ENCODE data around the gene NR2C2AP.

Gene NR2C2AP

DNA sequence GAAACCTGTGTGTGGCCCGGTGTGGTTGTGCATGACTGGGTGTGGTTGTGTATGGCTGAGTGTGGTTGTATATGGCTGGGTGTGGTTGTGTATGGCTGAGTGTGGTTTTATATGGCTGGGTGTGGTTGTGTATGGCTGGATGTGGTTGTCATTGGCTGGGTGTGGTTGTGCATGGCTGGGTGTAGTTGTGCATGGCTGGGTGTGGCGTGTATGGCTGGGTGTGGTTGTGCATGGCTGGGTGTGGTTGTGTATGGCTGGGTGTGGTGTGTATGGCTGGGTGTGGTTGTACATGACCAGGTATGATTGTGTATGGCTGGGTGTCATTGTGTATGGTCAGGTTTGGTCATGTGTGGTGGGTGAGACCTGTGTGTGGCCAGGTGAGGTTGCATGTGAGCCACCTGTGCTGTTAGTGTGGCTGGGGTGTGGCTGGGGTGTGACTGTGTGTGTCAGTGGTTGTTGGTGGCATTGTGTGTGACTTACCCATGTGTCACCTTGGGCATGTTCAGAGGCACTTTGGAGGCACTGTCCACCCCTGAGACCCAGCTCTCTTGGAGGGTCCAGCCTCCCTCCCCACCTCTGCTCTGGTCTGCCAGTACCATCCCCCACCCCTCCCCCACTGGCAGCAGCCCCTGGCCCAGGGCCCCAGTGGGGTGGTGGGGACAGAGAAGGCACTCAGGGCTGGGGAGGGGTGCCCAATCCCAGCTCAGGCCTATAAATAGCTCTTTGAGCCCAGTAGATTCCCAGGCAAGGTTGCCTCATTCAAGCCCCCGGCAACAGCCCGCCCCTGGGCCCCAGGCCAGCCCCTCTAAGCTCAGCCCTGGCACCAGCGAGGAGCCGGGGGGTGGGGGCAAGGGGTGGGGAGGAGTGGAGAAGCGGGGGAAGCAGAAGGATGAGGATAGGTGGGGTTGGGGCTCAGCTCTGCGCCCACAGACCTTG lies 4.7 kb upstream of the NR2C2AP start:
- no peak overlapping the region for H3K27ac Mint-ChIP-seq
- ATAC-seq, result no peak
- no peaks in the 10 kb centered on the region for H3K9me3 Mint-ChIP-seq
- H3K27me3 Mint-ChIP-seq, result peaks cover 23% of the 10 kb centered on the region
- no peak for DNase-seq
- H3K4me3 Mint-ChIP-seq, result no peak overlapping the region
- peaks cover 19% of the 10 kb centered on the region for H3K4me1 Mint-ChIP-seq
- peaks cover 4% of the 10 kb centered on the region for H3K36me3 Mint-ChIP-seq (ENCODE audit: low read depth)

DNA sequence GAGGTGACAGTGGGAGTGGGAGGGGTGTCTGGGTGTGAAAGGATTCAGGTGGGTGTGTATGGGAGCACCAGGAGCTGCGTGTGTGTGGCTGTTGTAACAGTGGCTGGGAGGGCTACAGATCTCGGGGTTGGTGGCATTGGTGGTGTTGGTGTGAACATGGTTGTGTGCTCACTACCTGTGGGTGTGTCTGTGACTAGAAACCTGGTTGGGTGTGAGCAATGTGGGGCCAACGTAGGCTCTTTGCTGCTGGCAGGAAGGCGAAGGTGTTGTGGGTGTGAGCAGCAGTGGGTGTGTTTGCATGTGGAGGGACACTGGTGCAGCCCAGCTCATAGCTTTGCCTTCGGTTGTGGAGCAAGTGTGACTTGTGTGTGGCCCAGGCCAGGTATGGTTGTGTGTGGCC lies 3.7 kb upstream of the NR2C2AP start:
- Mint-ChIP-seq H3K4me3 (no peak overlapping the region), H3K27me3 (peaks cover 19% of the 10 kb centered on the region), H3K36me3 (ENCODE audit: low read depth) (peaks cover 11% of the 10 kb centered on the region), H3K27ac (no peak overlapping the region), H3K9me3 (no peaks in the 10 kb centered on the region), H3K4me1 (peaks cover 28% of the 10 kb centered on the region)
- DNase-seq (no peak), ATAC-seq (no peak)

DNA sequence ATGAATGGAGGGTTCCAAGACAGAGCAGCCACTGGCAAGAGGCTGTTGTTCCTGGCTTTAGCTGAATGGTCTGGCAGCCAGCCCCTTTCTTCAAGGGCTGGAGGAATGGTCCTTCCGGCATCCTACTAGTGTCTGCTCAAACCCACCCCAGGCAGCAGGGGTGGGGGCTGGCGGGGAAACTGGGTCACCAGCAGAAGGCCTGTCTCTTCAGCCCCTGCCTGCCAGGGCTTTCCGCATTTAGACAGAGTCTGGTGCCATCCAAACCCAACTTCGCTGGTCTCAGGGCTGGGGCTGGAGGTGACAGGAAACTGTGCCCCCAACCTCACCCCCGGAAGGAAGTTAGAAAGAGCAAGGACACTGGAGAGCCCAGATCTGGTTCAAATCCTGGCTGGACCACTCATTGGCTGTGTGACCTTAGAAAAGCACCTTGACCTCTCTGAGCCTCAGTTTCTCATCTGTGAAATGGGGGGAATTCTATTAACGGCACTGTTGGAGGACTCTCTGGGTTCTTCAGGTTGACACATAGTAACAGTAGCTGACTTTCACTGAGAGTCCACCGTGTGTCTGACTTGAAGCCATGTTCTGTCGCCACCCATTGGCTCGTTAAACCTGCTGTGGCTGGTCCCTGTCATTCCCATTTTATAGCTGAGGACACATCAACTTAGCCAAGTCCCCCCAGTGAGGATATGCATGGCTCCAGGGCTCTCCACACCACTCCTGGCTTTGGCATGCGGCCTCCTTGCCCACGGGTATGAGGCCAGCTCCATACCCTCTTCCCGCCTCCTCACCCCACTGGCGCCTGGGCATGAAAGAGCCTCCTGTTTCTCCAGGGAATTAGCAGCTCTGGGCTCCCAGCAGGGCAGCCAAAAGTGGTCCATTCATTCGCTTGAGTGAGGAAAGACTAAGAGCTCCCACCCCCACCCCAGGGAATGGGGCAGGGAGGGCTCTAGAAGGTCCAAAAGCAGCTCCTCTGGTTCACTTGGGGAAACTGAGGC lies 2.5 kb upstream of the NR2C2AP start:
- Mint-ChIP-seq H3K4me1 (peaks cover 34% of the 10 kb centered on the region), H3K9me3 (no peaks in the 10 kb centered on the region), H3K36me3 (ENCODE audit: low read depth) (peaks cover 11% of the 10 kb centered on the region), H3K27ac (no peak overlapping the region), H3K4me3 (no peak overlapping the region), H3K27me3 (peaks cover 11% of the 10 kb centered on the region)
- no peak for DNase-seq
- no peak for ATAC-seq

DNA sequence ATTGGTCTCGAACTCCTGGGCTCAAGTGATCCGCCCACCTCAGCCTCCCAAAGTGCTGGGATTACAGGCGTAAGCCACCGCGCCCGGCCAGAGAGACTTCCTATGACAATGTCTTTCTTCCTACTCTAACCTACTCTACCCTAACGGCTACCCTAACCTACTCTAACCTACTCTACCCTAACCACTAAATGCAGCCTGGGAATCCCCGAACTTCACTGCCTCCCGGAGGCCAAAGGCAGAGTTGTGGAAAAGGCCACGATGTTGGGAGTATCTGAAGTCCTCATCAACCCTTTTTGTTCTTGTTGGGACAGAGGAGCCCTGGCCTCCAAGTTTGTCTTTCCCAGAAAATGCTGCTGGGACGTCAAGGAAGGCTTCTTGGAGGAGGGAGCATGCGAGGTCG lies 967 bp upstream of the NR2C2AP start:
- ATAC-seq (no peak), DNase-seq (no peak)
- peaks cover 3% of the 10 kb centered on the region for H3K27me3 Mint-ChIP-seq
- peak overlapping the region; percentile 18 for H3K27ac Mint-ChIP-seq
- H3K4me1 Mint-ChIP-seq, result peaks cover 34% of the 10 kb centered on the region
- H3K36me3 Mint-ChIP-seq (ENCODE audit: low read depth), result peaks cover 11% of the 10 kb centered on the region
- H3K4me3 Mint-ChIP-seq, result peak overlapping the region; percentile 54
- no peaks in the 10 kb centered on the region for H3K9me3 Mint-ChIP-seq

DNA sequence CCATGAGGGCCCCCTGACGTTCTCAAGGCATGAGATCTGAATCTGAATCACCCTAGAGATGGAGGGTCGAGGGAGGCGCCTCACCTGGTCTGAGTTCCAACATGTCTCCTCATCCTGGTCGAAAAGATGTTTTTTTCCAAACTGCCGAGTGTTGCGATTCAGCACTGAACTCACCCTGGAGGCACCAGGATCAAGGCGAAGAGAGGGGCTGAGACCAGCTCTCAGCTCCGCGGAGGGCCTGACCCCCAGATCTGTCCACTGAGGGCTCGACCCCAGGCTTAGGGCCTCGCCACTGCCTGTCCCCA lies 555 bp downstream of the NR2C2AP start:
- Mint-ChIP-seq H3K36me3 (ENCODE audit: low read depth) (peaks cover 14% of the 10 kb centered on the region), H3K4me3 (peak overlapping the region; percentile 95), H3K9me3 (no peaks in the 10 kb centered on the region), H3K27ac (peak overlapping the region; percentile 93), H3K27me3 (peaks cover 2% of the 10 kb centered on the region), H3K4me1 (peaks cover 33% of the 10 kb centered on the region)
- ATAC-seq, result peak; percentile 1
- no peak for DNase-seq

DNA sequence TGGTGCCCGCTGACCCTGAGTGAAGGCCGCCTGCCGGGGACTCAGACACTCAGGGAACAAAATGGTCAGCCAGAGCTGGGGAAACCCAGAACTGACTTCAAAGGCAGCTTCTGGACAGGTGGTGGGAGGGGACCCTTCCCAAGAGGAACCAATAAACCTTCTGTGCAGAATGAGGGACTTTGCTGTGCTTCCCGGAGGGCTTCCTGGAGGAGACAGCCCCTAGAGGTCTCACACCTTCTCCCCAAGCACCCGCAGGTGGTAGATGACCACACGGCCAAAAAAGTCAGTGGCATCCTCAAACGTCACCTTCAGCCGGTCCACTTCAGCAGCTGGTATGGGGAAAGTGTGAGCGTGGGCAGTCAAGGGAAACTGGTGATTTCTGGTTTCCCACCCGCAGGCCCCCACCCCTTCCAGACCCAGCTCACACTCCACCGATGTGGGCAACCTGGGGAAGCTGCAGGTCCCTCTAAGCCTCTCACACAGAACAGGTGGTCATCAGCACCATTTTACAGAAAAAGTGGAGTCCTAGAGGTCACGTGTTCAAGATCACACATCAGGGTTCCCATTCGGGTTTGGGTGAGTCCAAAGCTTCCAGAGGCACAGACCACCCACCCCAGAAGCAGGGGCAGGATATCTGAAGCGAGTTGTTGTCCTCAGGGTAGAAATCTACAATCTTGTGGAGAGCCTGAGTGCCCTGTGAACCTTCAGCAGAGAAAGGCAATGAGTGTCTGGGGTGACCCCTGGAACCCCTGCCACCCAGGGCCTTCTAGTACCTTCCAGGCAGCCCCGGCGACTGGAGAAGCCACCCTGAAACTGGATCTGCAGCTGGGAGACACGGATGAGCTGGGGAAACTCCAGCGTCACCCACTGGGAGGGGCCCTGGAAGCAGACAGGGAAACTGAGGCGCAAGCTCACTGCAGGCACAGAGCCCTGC lies 1.2 kb downstream of the NR2C2AP start:
- H3K4me3 Mint-ChIP-seq, result peak overlapping the region; percentile 95
- ATAC-seq (no peak), DNase-seq (no peak)
- H3K27ac Mint-ChIP-seq, result peak overlapping the region; percentile 93
- no peaks in the 10 kb centered on the region for H3K9me3 Mint-ChIP-seq
- H3K4me1 Mint-ChIP-seq, result peaks cover 26% of the 10 kb centered on the region
- H3K27me3 Mint-ChIP-seq, result peaks cover 2% of the 10 kb centered on the region
- H3K36me3 Mint-ChIP-seq (ENCODE audit: low read depth), result peaks cover 14% of the 10 kb centered on the region

DNA sequence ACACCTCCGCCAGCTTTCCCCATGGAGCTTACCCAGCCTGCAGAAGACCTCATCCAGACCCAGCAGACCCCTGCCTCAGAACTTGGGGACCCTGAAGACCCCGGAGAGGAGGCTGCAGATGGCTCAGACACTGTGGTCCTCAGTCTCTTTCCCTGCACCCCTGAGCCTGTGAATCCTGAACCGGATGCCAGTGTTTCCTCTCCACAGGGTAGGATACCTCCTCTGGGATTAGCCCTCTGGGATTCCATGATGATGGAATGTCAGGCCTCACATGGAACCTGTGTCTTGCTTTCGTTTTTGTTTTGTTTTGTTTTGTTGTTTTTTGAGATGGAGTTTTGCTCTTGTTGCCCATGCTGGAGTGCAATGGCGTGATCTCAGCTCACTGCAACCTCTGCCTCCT lies 9.3 kb downstream of the NR2C2AP start:
- Mint-ChIP-seq H3K4me3 (peak overlapping the region; percentile 97), H3K36me3 (ENCODE audit: low read depth) (peaks cover 7% of the 10 kb centered on the region), H3K27ac (no peak overlapping the region), H3K9me3 (no peaks in the 10 kb centered on the region), H3K27me3 (no peaks in the 10 kb centered on the region), H3K4me1 (peaks cover 45% of the 10 kb centered on the region)
- DNase-seq, result no peak
- ATAC-seq, result no peak

DNA sequence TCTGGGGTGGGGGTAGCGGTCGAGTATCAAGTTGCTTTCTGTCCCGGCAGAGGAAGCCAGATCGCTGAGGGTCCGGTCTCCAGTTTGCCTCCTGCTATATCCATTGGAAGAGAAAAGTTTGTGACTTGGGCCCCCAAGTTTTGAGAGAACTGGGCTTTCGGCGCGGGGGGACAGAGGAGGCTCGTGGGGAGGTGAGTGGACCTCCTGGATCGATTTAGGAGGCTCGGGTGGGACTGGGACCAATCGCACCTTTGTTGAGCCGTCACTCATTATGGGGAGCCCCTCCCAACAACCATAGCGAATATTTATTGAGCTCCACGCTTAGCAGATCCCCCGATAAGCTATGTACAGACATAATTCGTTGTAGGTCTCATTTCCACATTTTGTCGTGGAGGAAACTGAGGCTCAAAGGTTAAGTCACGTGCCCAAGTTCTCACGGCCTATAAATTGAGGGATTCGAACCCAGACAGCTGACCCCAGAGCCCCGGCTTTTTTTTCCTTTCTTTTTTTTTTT lies 10.2 kb downstream of the NR2C2AP start:
- no peaks in the 10 kb centered on the region for H3K27me3 Mint-ChIP-seq
- H3K4me1 Mint-ChIP-seq, result peaks cover 45% of the 10 kb centered on the region
- ATAC-seq (no peak), DNase-seq (no peak)
- no peaks in the 10 kb centered on the region for H3K9me3 Mint-ChIP-seq
- peaks cover 6% of the 10 kb centered on the region for H3K36me3 Mint-ChIP-seq (ENCODE audit: low read depth)
- peak overlapping the region; percentile 97 for H3K27ac Mint-ChIP-seq
- H3K4me3 Mint-ChIP-seq, result peak overlapping the region; percentile 97

DNA sequence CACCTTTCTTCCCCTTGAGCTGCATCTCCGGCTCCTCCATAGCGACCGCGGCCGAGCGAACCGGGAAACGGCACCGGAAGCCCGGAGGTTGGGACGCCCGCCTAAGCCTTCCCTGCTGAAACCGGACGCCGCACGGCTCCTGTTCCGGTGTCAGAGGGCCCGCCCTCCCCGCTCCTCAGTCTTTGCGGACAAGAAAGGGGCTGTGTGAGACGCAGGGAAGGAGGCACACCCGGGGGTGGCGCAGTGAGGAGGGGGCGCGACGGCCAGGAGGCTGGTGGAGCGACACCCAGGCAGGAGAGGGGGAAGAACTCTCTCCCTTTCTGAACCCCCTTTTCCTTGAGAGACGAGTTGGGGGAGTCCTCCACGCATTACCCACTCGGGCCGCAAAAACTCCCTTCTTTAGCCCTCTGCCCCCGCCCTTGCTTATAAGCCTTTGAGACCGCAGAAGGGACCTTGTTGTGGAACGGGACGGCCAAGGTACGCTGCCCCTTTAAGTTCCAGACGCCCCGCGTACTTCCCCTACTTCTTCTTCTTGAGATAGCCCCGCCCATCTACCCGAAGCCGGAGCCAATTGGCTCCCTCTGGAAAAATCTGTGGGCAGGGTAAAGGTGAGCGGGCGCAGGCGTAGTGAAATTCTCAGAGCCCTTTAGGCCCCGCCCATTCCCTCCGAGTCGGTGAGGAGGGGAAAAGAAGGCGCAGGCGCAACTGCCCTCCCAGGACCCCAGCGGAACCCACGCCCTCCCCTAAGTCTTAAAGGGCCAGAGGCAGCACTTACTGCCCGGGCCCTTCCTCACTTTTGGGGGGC lies 10.9 kb downstream of the NR2C2AP start, which contains the start of the genes BORCS8 and RFXANK:
Gene BORCS8 (minus strand): TSS at position 75 of the 805 bp plus-strand sequence. CDS start 35 bp downstream, at position 40.
Gene RFXANK (plus strand): TSS at position 181 of the 805 bp plus-strand sequence. CDS start 1,689 bp downstream, outside the sequence.
- Mint-ChIP-seq H3K27ac (peak within 1 kb of the TSS; percentile 97), H3K4me3 (peak within 1 kb of the TSS; percentile 97), H3K36me3 (ENCODE audit: low read depth) (peaks cover 5% of the 10 kb centered on the region), H3K9me3 (no peaks in the 10 kb centered on the region), H3K4me1 (peaks cover 45% of the 10 kb centered on the region), H3K27me3 (no peaks in the 10 kb centered on the region)
- DNase-seq (peak; percentile 99), ATAC-seq (peak; percentile 87)

DNA sequence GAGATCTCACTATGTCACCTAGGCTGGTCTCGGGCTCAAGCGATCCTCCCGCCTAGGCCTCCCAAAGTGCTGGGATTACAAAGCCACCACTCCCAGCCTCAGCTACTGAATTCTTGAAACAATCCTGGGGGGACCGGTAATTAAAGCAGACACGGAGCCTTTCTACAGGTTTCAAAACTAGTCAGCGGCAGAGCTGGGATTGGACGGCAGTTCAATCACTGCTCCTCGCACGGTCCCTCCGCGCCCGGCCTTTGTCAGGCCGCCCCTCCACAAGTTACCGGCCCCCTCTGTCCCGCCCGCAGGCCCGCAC lies 11.5 kb downstream of the NR2C2AP start:
- H3K4me3 Mint-ChIP-seq, result peak overlapping the region; percentile 97
- DNase-seq (no peak), ATAC-seq (no peak)
- H3K36me3 Mint-ChIP-seq (ENCODE audit: low read depth), result peaks cover 9% of the 10 kb centered on the region
- peak overlapping the region; percentile 97 for H3K27ac Mint-ChIP-seq
- H3K9me3 Mint-ChIP-seq, result no peaks in the 10 kb centered on the region
- H3K27me3 Mint-ChIP-seq, result no peaks in the 10 kb centered on the region
- peaks cover 47% of the 10 kb centered on the region for H3K4me1 Mint-ChIP-seq

DNA sequence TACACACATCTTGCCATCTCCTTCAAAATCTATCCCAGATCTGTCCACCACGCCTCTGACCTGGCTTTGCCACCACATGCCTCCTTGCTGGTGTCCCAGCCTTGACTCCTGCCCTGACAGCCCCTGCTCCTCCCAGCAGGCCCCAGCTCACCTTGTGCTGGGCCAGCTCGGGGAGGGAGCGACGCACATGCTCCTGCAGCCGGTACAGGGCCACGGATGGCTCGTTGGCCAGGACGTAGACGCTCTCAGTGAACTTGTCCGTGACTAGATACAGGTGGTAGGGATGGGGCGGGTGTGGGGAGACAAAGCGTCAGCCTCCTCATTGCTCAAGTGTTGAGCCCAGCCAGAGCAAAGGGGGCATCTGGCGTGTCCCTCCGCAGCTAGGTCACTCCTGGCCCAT lies 16.5 kb downstream of the NR2C2AP start:
- peak overlapping the region; percentile 29 for H3K27ac Mint-ChIP-seq
- H3K9me3 Mint-ChIP-seq, result no peaks in the 10 kb centered on the region
- ATAC-seq, result no peak
- H3K36me3 Mint-ChIP-seq (ENCODE audit: low read depth), result peaks cover 16% of the 10 kb centered on the region
- DNase-seq, result no peak
- peaks cover 35% of the 10 kb centered on the region for H3K4me1 Mint-ChIP-seq
- no peaks in the 10 kb centered on the region for H3K27me3 Mint-ChIP-seq
- H3K4me3 Mint-ChIP-seq, result no peak overlapping the region

DNA sequence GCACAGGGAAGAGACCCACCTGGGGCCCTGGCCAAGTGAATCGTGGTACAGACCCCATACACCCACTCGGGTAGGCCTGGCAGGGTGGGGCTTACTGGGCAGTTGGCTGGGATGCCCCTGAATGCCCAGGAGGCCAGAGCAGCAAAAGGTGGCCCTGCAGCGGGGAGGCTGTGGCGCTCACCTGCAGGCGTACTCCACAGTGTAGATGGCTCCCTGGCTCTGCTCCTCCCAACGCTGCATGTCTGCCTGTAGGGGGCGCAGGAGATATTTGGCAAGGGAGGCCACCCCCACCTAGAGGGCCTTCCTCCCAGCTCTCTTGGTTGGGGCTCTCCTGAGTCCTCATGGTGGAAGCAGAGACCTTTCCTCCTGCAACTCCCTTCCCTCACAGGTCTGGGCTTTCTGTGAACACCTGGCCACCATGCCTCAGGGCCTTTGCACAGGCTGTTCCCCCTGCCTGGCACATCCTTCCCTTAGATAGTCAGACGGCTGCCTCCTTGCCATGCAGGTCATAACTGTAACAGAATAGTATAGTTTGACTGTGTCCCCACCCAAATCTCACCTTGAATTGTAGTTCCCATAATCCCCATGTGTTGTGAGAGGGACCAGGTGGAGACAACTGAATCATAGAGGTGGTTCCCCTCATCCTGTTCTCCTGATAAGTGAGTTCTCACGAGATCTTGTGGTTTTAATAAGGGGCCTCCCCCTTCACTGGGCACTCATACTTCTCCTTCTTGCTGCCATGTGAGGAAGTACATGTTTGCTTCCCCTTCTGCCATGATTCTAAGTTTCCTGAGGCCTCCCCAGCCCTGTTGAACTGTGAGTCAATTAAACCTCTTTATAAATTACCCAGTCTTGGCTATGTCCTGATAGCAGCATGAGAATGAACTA lies 17.1 kb downstream of the NR2C2AP start:
- no peak overlapping the region for H3K4me3 Mint-ChIP-seq
- DNase-seq (peak; percentile 70), ATAC-seq (peak; percentile 87)
- peak overlapping the region; percentile 29 for H3K27ac Mint-ChIP-seq
- peaks cover 29% of the 10 kb centered on the region for H3K4me1 Mint-ChIP-seq
- no peaks in the 10 kb centered on the region for H3K27me3 Mint-ChIP-seq
- H3K9me3 Mint-ChIP-seq, result no peaks in the 10 kb centered on the region
- H3K36me3 Mint-ChIP-seq (ENCODE audit: low read depth), result peaks cover 16% of the 10 kb centered on the region
